Colonic mucosa (tissue), 4 donors: ENCODE measurements around the gene CSF2. TPM values are rescaled to one million over a fixed set of nuclear protein-coding genes. Genes with fewer than 3 reads are reported as not detected.
A peak's percentile ranks its signal among the peaks of the same experiment; 100 is the strongest.

Source experiments
- DNase-seq: peaks from one replicate; pipeline ENCODE4 v3.0.0-alpha.2; 2020
- H3K27ac ChIP-seq: fragments of 200-600 bp; one replicate; pipeline ENCODE4 v1.8.0; 2021
- H3K27me3 ChIP-seq: fragments of 200-600 bp; one replicate; pipeline ENCODE4 v1.8.0; 2021
- H3K36me3 ChIP-seq: fragments of 200-600 bp; one replicate; pipeline ENCODE4 v1.8.0; 2021
- H3K4me1 ChIP-seq: fragments of 200-600 bp; one replicate; pipeline ENCODE4 v1.8.0; 2021; ENCODE audit warnings: mild to moderate bottlenecking
- H3K4me3 ChIP-seq: fragments of 200-600 bp; one replicate; pipeline ENCODE4 v1.8.0; 2021
- H3K9ac ChIP-seq, 2 donors: one replicate each; pipeline ENCODE4 v1.7.0; 2013; ENCODE audit warnings: control low read depth in 2 of 2, low read depth in 2 of 2, low read length in 2 of 2
- H3K9me3 ChIP-seq: fragments of 200-600 bp; one replicate; pipeline ENCODE4 v1.8.0; 2021
- intact Hi-C: fragments of 100-400 bp; cut with DNase I; formaldehyde crosslinking; loops from one replicate; pipeline ENCODE4 v1.14.1; 2022
- total RNA-seq, 2 donors: library from RNA; stranded (reverse); fragmentation: NEBNext Ultra II Directional in 1 of 2; extraction: Animal tissue kit (Norgen Biotek cat#: 25700) in 1 of 2; gene quantifications; one replicate each; pipeline ENCODE4 v1.2.1, GENCODE V29; 2021
- TF ChIP-seq, protein P1 (sequence below): fragments of 200-600 bp; IDR thresholded peaks from one replicate; pipeline ENCODE4 v1.8.0; 2022; ENCODE audit warnings: antibody characterized with exemption, mild to moderate bottlenecking
- donor health status: healthy.
- donor health status: DM: no; HTN: no; CAD: no.
- donor health status: DM: no; HTN: no; CAD: no.

Gene CSF2
- total RNA-seq, 2 donors from 2014 or later, result 0.67 TPM; not detected in 1

DNA sequence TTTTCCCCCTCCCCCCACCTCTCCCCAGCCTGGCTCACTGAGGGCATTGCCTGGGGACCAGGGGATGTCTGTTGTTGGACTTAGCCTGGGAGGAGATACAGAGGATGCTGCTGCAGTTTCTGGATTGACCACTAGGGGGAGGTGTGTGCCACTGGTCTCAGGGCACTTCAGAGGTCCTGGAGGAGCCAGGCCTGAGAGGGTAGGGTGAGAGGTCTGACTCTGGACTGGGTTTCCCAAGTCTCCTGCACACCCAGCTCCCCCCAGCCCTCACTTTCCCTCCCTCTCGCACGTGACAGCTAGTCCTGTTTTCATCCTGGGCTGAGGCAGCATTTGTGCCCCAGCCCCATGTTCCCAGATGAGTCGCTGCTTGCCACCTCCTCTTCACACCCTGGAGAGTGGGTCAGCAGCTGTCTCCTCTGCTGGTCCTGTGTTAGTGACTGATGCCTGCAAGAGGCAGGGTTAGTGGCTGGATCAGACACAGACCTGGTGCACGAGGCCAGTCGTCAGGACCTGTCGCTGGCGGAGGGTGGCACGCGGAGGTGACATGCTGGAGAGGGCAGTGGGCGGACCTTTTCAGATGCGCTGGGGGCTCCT, 8.8 kb upstream of the CSF2 start:
- intact Hi-C loops, result loop anchor here (5.0 kb wide), 1 partner anchor 253 kb away; no protein-coding TSS in a partner anchor
- peak; percentile 81 for DNase-seq
- Histone ChIP-seq H3K36me3 (no peaks in the 10 kb centered on the region), H3K4me1 (no peaks in the 10 kb centered on the region), H3K9me3 (no peaks in the 10 kb centered on the region), H3K4me3 (no peak overlapping the region), H3K27me3 (no peaks in the 10 kb centered on the region), H3K9ac (no peak overlapping the region), H3K27ac (no peak overlapping the region)
- TF ChIP-seq, protein P1, sequence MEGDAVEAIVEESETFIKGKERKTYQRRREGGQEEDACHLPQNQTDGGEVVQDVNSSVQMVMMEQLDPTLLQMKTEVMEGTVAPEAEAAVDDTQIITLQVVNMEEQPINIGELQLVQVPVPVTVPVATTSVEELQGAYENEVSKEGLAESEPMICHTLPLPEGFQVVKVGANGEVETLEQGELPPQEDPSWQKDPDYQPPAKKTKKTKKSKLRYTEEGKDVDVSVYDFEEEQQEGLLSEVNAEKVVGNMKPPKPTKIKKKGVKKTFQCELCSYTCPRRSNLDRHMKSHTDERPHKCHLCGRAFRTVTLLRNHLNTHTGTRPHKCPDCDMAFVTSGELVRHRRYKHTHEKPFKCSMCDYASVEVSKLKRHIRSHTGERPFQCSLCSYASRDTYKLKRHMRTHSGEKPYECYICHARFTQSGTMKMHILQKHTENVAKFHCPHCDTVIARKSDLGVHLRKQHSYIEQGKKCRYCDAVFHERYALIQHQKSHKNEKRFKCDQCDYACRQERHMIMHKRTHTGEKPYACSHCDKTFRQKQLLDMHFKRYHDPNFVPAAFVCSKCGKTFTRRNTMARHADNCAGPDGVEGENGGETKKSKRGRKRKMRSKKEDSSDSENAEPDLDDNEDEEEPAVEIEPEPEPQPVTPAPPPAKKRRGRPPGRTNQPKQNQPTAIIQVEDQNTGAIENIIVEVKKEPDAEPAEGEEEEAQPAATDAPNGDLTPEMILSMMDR, result peak; percentile 93

DNA sequence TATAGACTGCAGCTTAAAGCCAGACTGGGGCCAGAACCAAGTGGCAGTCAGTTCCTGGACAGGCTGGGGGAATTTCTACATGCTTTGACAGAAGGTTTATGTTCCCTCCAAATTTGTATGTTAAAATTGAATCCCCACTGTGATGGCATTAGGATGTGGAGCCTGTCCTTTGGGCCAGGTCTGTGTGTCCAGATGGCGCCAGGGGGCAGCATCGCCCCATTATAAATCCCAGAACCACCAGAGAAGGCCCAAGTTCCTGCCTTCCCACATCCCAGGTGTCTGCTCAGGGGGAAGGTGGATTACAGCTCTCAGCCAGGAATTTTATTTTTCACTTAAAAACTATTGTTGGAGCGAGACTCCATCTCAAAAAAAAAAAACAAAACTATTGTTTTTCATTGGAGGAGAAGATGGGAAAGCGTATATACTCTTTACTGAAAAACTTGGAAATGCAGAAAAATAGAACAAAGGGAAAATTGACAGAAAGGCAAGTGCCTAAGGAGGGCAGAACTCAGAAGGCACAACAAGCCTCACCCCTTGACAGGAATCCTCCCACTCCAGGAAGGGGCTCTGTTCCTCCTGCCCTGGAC, 8.1 kb upstream of the CSF2 start:
- H3K27me3 ChIP-seq, result no peaks in the 10 kb centered on the region
- no peaks in the 10 kb centered on the region for H3K4me1 ChIP-seq
- intact Hi-C loops, result no loop called here
- no peak overlapping the region for H3K27ac ChIP-seq
- TF ChIP-seq, protein P1, result no peak
- H3K9ac ChIP-seq, result no peak overlapping the region
- DNase-seq, result peak; percentile 50
- no peaks in the 10 kb centered on the region for H3K9me3 ChIP-seq
- no peaks in the 10 kb centered on the region for H3K36me3 ChIP-seq
- H3K4me3 ChIP-seq, result no peak overlapping the region

DNA sequence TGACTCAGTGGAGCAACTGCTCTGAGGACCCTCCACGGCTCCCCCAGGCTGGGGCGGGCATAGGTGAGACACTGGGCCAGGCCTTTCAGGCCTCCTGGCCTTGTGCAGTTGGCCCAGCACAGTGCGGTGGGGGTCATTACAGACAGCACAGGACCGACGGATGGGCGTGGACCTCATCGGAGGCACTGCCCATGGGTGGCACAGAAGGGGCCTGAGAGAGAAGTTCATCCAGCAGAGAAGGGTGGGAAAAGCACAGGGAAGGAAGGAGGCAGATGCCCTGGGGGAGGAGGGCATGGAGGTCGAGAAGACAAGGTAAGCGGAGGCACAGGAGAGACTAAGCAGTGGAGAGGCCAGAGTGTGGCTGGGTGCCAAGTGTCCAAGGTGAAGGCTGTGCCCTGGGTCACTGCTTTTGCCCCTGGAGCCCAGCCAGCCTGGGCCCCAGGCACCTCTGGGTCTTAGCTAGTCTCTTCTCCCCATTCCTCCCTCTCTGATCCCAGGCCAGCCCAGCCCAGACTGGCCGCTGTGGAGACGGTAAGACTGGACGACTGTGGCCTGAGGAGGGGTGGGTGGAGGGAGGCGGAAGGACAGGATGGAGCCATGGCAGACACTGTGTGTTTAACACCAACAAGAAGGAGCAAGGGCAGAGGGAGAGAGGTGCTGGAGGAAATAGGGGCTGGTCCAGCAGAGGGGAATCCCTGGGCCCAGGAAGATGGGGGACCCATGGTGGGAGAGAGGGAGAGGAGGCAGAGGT, 7.5 kb upstream of the CSF2 start:
- Histone ChIP-seq H3K4me3 (no peak overlapping the region), H3K27ac (no peak overlapping the region), H3K9ac (no peak overlapping the region), H3K27me3 (no peaks in the 10 kb centered on the region), H3K4me1 (no peaks in the 10 kb centered on the region), H3K36me3 (no peaks in the 10 kb centered on the region), H3K9me3 (no peaks in the 10 kb centered on the region)
- intact Hi-C loops, result no loop called here
- DNase-seq, result no peak
- TF ChIP-seq, protein P1, result no peak

DNA sequence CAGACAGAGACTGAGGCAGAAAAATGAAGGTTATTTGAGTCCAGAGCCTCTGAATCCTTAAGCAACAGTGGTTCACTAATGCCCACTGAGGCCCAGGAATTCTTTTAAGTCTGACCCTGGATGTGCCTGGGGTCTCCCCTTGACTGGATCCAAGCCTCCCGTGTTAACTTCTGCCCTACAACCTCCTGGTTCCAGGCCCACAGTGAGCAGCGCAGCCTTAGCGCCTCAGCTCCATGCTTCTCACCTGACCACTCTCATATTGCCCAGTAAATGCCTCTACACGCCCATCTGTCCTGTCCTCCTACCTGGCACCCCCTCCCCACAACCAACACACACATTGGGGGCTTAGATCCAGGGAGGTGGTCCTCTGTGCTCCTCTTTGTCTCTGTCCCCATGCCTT, 6.7 kb upstream of the CSF2 start:
- H3K36me3 ChIP-seq, result no peaks in the 10 kb centered on the region
- TF ChIP-seq, protein P1, result no peak
- intact Hi-C loops, result no loop called here
- no peak overlapping the region for H3K27ac ChIP-seq
- no peak overlapping the region for H3K9ac ChIP-seq
- H3K4me1 ChIP-seq, result no peaks in the 10 kb centered on the region
- DNase-seq, result no peak
- H3K4me3 ChIP-seq, result no peak overlapping the region
- no peaks in the 10 kb centered on the region for H3K9me3 ChIP-seq
- no peaks in the 10 kb centered on the region for H3K27me3 ChIP-seq

DNA sequence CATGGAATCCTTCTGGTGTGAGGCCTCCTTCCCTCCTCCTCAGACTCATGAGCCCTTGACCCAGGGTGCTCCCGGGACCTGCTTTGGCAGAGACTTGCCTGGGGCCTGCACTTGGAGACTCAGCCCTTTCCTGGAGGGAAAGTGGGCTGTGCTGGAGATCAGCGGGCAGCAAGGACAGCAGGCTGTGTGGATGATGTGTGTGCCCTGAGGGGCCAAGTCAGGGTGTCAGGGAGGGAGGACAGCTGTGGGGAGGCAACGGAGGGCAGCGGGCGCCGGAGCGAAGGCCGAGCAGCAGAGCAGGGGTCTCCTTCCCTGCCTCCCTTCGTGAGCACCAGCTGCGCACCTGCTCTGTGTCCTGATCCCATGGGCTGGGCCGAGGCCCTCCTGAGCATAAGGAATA, 6.1 kb upstream of the CSF2 start:
- H3K36me3 ChIP-seq, result no peaks in the 10 kb centered on the region
- no peak for DNase-seq
- TF ChIP-seq, protein P1, result no peak
- no peak overlapping the region for H3K4me3 ChIP-seq
- H3K27me3 ChIP-seq, result no peaks in the 10 kb centered on the region
- no peaks in the 10 kb centered on the region for H3K9me3 ChIP-seq
- H3K27ac ChIP-seq, result no peak overlapping the region
- intact Hi-C loops, result no loop called here
- H3K9ac ChIP-seq, result no peak overlapping the region
- H3K4me1 ChIP-seq, result no peaks in the 10 kb centered on the region
